ENCODE data around the gene ALDOA.

Gene ALDOA

GRCh38 chr16:30088832-30089624, 23.5 kb downstream of the ALDOA start:
- peak overlapping the region; percentile 52 for H4K91ac ChIP-seq (ENCODE audit: low read depth, low read length)
- H3K27me3 ChIP-seq (ENCODE audit: insufficient read depth, low read length), result no peaks in the 10 kb centered on the region
- peaks cover 22% of the 10 kb centered on the region for H3K79me1 ChIP-seq (ENCODE audit: low read length)
- H3K4me3 ChIP-seq (ENCODE audit: low read depth, low read length), result no peak overlapping the region
- DNase-seq, result no peak
- no peak overlapping the region for H3K14ac ChIP-seq (ENCODE audit: low read length)
- H2BK120ac ChIP-seq (ENCODE audit: insufficient read depth, low read length, poor library complexity), result no peak overlapping the region
- H3K79me2 ChIP-seq (ENCODE audit: control insufficient read depth, insufficient read depth, low read length, poor library complexity), result peaks cover 7% of the 10 kb centered on the region
- H3K4me2 ChIP-seq (ENCODE audit: low read length), result no peak overlapping the region
- no peak overlapping the region for H3K23ac ChIP-seq (ENCODE audit: low read length)
- no peak overlapping the region for H4K12ac ChIP-seq (ENCODE audit: low read depth, low read length)
- H2AK5ac ChIP-seq (ENCODE audit: low read length), result peak overlapping the region; percentile 8
- no peak overlapping the region for H3K4ac ChIP-seq (ENCODE audit: low read depth, low read length)
- WGBS (ENCODE audit: extremely low coverage, insufficient coverage, insufficient read length), result no CpG with 5 or more reads among the region's 22 CpGs
- peaks cover 23 to 26% of the 10 kb centered on the region in 2 experiments for H3K36me3 ChIP-seq (ENCODE audit: control insufficient read depth in 1 of 2, insufficient read depth in 2 of 2, low read length in 2 of 2)
- no peak overlapping the region for H3K9ac ChIP-seq (ENCODE audit: low read length)
- H2BK5ac ChIP-seq (ENCODE audit: low read depth, low read length, poor library complexity), result no peak overlapping the region
- peak overlapping the region; percentile 32 for H2BK12ac ChIP-seq (ENCODE audit: low read length)
- no peak overlapping the region for H2AFZ ChIP-seq (ENCODE audit: insufficient read depth, low read length, poor library complexity)
- H3K18ac ChIP-seq (ENCODE audit: low read length), result no peak overlapping the region
- H3K9me3 ChIP-seq (ENCODE audit: insufficient read depth, low read depth, low read length), result peaks cover 4% of the 10 kb centered on the region
- H4K8ac ChIP-seq (ENCODE audit: low read depth, low read length), result no peak overlapping the region
- peaks cover 18 to 27% of the 10 kb centered on the region in 2 experiments for H3K4me1 ChIP-seq (ENCODE audit: control insufficient read depth in 1 of 2, insufficient read depth in 2 of 2, low read length in 2 of 2)
- peak overlapping the region; percentile 22 for H3K27ac ChIP-seq (ENCODE audit: low read depth, low read length)

GRCh38 chr16:30090610-30091331, 25.2 kb downstream of the ALDOA start:
- Histone ChIP-seq H3K9me3 (ENCODE audit: insufficient read depth, low read depth, low read length) (peaks cover 4% of the 10 kb centered on the region), H3K18ac (ENCODE audit: low read length) (peak overlapping the region; percentile 31), H3K79me1 (ENCODE audit: low read length) (peaks cover 28% of the 10 kb centered on the region), H2BK120ac (ENCODE audit: insufficient read depth, low read length, poor library complexity) (peak overlapping the region; percentile 40), H4K8ac (ENCODE audit: low read depth, low read length) (peak overlapping the region; percentile 72), H3K4me2 (ENCODE audit: low read length) (peak overlapping the region; percentile 71), H3K14ac (ENCODE audit: low read length) (peak overlapping the region; percentile 43), H2AK5ac (ENCODE audit: low read length) (peak overlapping the region; percentile 47), H3K27me3 (ENCODE audit: insufficient read depth, low read length) (no peaks in the 10 kb centered on the region), H2BK12ac (ENCODE audit: low read length) (peak overlapping the region; percentile 89), H2AFZ (ENCODE audit: insufficient read depth, low read length, poor library complexity) (no peak overlapping the region), H3K4me1 (ENCODE audit: control insufficient read depth in 1 of 2, insufficient read depth in 2 of 2, low read length in 2 of 2) (peaks cover 30 to 40% of the 10 kb centered on the region in 2 experiments), H3K36me3 (ENCODE audit: control insufficient read depth in 1 of 2, insufficient read depth in 2 of 2, low read length in 2 of 2) (peaks cover 6 to 10% of the 10 kb centered on the region in 2 experiments), H3K23ac (ENCODE audit: low read length) (no peak overlapping the region), H2BK5ac (ENCODE audit: low read depth, low read length, poor library complexity) (peak overlapping the region; percentile 48), H4K12ac (ENCODE audit: low read depth, low read length) (peak overlapping the region; percentile 31), H3K27ac (ENCODE audit: low read depth, low read length) (peak overlapping the region; percentile 86), H3K9ac (ENCODE audit: low read length) (no peak overlapping the region), H4K91ac (ENCODE audit: low read depth, low read length) (peak overlapping the region; percentile 92), H3K4me3 (ENCODE audit: low read depth, low read length) (no peak overlapping the region), H3K4ac (ENCODE audit: low read depth, low read length) (peak overlapping the region; percentile 5), H3K79me2 (ENCODE audit: control insufficient read depth, insufficient read depth, low read length, poor library complexity) (peaks cover 10% of the 10 kb centered on the region)
- DNase-seq, result no peak
- no CpG with 5 or more reads among the region's 26 CpGs for WGBS (ENCODE audit: extremely low coverage, insufficient coverage, insufficient read length)

DNA sequence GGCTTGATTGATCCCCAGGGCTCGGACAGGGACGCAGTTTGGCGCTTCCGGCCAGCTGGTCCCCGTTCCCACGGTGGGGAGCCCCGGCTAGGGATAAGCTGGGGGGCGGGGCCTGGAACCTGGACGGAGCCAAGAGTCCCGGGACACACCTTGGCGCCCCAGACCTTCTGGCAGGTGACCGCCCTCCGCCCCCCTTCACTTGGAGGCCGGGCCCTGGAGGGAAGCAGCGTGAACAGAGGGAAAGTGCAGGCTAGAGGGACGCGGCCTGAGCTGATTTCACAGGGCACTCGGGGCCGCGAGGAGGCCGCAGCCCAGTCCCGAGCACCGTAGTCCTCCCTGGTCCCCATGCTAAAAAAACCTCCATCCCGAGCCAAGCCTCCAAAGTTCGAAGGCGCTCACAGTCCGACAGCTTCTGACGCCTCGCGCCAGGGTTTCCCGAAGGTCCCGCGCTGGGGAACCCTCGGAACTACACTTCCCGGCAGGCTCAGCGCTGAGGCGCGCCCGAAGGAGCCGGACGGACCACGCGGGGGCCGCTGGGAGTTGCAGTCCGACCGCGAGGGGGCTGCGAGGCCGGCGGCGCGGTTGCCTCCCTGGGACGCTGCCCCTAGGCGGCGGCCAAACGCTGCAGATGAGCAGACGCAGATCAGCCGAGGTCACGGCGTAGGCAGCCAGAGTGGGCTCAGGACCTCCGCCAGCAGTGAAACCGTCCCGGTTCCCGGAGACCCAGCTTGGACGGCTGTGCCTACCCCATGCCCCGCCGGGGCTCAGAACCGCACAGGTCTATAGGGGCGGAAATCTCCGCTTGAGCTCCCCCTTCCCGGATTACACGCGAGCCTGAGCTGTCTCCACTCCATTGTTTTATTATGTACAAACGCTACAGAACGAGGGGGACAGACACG, 26.2 kb downstream of the ALDOA start, which contains the start of gene TBX6:
Gene TBX6, minus strand, starts transcription at position 451 of the 899 bp plus-strand sequence. CDS start 731 bp downstream, outside the sequence.
- peak within 1 kb of the TSS; percentile 80 for H3K18ac ChIP-seq (ENCODE audit: low read length)
- WGBS (ENCODE audit: extremely low coverage, insufficient coverage, insufficient read length), result no CpG with 5 or more reads among the region's 76 CpGs
- peak within 1 kb of the TSS; percentile 92 for H4K91ac ChIP-seq (ENCODE audit: low read depth, low read length)
- no peak within 1 kb of the TSS for H3K23ac ChIP-seq (ENCODE audit: low read length)
- H3K14ac ChIP-seq (ENCODE audit: low read length), result peak within 1 kb of the TSS; percentile 78
- H3K9me3 ChIP-seq (ENCODE audit: insufficient read depth, low read depth, low read length), result peaks cover 9% of the 10 kb centered on the region
- peak within 1 kb of the TSS; percentile 52 for H2BK5ac ChIP-seq (ENCODE audit: low read depth, low read length, poor library complexity)
- H3K9ac ChIP-seq (ENCODE audit: low read length), result peak within 1 kb of the TSS; percentile 73
- peak within 1 kb of the TSS; percentile 58 for H2BK120ac ChIP-seq (ENCODE audit: insufficient read depth, low read length, poor library complexity)
- peak; percentile 94 to 98 for DNase-seq
- peak within 1 kb of the TSS; percentile 89 for H2BK12ac ChIP-seq (ENCODE audit: low read length)
- H3K79me1 ChIP-seq (ENCODE audit: low read length), result peaks cover 33% of the 10 kb centered on the region
- H3K27ac ChIP-seq (ENCODE audit: low read depth, low read length), result peak within 1 kb of the TSS; percentile 86
- H2AFZ ChIP-seq (ENCODE audit: insufficient read depth, low read length, poor library complexity), result peak within 1 kb of the TSS; percentile 83
- peak within 1 kb of the TSS; percentile 82 for H4K12ac ChIP-seq (ENCODE audit: low read depth, low read length)
- peak within 1 kb of the TSS; percentile 88 for H4K8ac ChIP-seq (ENCODE audit: low read depth, low read length)
- peak within 1 kb of the TSS; percentile 24 for H3K4ac ChIP-seq (ENCODE audit: low read depth, low read length)
- peaks cover 34 to 44% of the 10 kb centered on the region in 2 experiments for H3K4me1 ChIP-seq (ENCODE audit: control insufficient read depth in 1 of 2, insufficient read depth in 2 of 2, low read length in 2 of 2)
- H3K27me3 ChIP-seq (ENCODE audit: insufficient read depth, low read length), result no peaks in the 10 kb centered on the region
- H2AK5ac ChIP-seq (ENCODE audit: low read length), result peak within 1 kb of the TSS; percentile 81
- H3K4me3 ChIP-seq (ENCODE audit: low read depth, low read length), result peak within 1 kb of the TSS; percentile 66
- peaks cover 12% of the 10 kb centered on the region for H3K79me2 ChIP-seq (ENCODE audit: control insufficient read depth, insufficient read depth, low read length, poor library complexity)
- peak within 1 kb of the TSS; percentile 97 for H3K4me2 ChIP-seq (ENCODE audit: low read length)
- H3K36me3 ChIP-seq (ENCODE audit: control insufficient read depth in 1 of 2, insufficient read depth in 2 of 2, low read length in 2 of 2), result peaks cover 3 to 5% of the 10 kb centered on the region in 2 experiments

Data from trophoblast cell (in vitro differentiated cells and primary cell).